Uterus (tissue), 4 donors: ENCODE results near the gene GPT2. TPM values are rescaled to one million over a fixed set of nuclear protein-coding genes. Genes with fewer than 3 reads are reported as not detected.

Experiments
- DNase-seq, 2 donors: peaks; one replicate each; pipeline ENCODE4 v3.0.0-alpha.2; 2019 to 2020
- H3K27ac ChIP-seq, 2 donors: fragments of 200-600 bp; sonication (generic); 1 replicate in 1 of 2; 2 replicates in 1 of 2; pipeline ENCODE4 v1.5.1; 2016 to 2018
- H3K27me3 ChIP-seq, 2 donors: fragments of 200-600 bp; sonication (generic); one replicate each; pipeline ENCODE4 v1.5.1; 2018 to 2019; ENCODE audit warnings: control low read depth in 1 of 2
- H3K36me3 ChIP-seq, 2 donors: fragments of 200-600 bp; sonication (generic); one replicate each; pipeline ENCODE4 v1.5.1; 2019; ENCODE audit warnings: control low read depth in 1 of 2
- H3K4me1 ChIP-seq, 2 donors: fragments of 200-600 bp; sonication (generic); one replicate each; pipeline ENCODE4 v1.5.1; 2018 to 2019; ENCODE audit warnings: control low read depth in 1 of 2
- H3K4me3 ChIP-seq, 2 donors: fragments of 200-600 bp; sonication (generic); 1 replicate in 1 of 2; 2 replicates in 1 of 2; pipeline ENCODE4 v1.5.1; 2018 to 2019; ENCODE audit warnings: mild to moderate bottlenecking in 1 of 2
- H3K9me3 ChIP-seq, 2 donors: fragments of 200-600 bp; sonication (generic); one replicate each; pipeline ENCODE4 v1.5.1; 2019; ENCODE audit warnings: control low read depth in 1 of 2
- POLR2A ChIP-seq, 2 donors: fragments of 450-650 bp; IDR thresholded peaks; one replicate each; pipeline ENCODE4 v1.6.1; 2016; ENCODE audit warnings: antibody characterized with exemption in 2 of 2, mild to moderate bottlenecking in 1 of 2, moderate library complexity in 1 of 2
- intact Hi-C: fragments of 100-400 bp; cut with DNase I; formaldehyde crosslinking; loops from one replicate; pipeline ENCODE4 v1.15.1; 2023; ENCODE audit warnings: low total_unique reads
- total RNA-seq, 4 donors: library from RNA; depleted of rRNA in 3 of 4; stranded (reverse); fragments of >200 nt in 3 of 4; gene quantifications; one replicate each; pipeline versions ENCODE4 v1.1.0 to v1.2.4, GENCODE V29; 2014 to 2023
- TF ChIP-seq, protein P1 (sequence below), 4 experiments: fragments of 200-600 bp in 2 of 4; fragments of 450-650 bp in 2 of 4; sonication (generic) in 2 of 4; IDR thresholded peaks; one replicate each; pipeline ENCODE4 v1.5.1; 2016 to 2019; ENCODE audit warnings: antibody characterized with exemption in 4 of 4, mild to moderate bottlenecking in 2 of 4, moderate library complexity in 1 of 4
- donor health status: DM: yes; HTN: yes; CAD: no.

The GPT2 gene
- total RNA-seq, 4 donors from 2014 or later, result 1.5 to 11.0 (median 4.4) TPM; not detected in 1

DNA sequence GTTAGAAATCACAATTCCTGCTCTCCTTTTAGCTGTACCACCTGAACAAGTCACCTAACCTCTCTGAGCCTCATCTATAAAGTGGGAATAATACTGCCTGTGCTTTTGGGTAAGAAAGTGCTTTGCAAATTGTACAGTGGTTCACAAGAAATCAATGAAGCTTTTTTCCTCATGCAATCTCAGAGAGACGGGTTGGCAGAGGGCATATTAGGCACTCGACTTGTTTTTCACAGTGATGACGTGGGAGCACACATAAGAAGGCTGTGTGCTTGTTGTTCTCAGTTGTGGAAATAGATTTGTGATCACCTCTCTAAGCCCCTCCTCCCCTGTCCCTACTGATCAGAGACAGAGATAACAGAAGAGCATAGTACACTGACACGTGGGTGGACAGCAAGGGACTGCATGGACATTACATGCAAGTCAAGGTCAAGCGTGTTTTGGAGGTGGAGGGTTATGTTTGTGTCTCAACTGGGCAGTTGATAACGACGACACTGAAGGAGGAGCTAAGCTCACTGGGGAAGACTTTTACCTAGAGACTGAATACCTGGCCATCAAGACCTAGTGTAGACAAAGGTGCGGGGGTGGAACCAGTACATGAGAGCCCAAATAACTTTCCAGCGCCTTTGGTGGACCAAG lies 1.7 kb upstream of the GPT2 start:
- H3K27ac ChIP-seq, result no peak overlapping the region
- no peaks in the 10 kb centered on the region for H3K4me1 ChIP-seq
- intact Hi-C loops, result no loop called here
- DNase-seq, result no peak
- no peaks in the 10 kb centered on the region for H3K36me3 ChIP-seq
- TF ChIP-seq, protein P1, sequence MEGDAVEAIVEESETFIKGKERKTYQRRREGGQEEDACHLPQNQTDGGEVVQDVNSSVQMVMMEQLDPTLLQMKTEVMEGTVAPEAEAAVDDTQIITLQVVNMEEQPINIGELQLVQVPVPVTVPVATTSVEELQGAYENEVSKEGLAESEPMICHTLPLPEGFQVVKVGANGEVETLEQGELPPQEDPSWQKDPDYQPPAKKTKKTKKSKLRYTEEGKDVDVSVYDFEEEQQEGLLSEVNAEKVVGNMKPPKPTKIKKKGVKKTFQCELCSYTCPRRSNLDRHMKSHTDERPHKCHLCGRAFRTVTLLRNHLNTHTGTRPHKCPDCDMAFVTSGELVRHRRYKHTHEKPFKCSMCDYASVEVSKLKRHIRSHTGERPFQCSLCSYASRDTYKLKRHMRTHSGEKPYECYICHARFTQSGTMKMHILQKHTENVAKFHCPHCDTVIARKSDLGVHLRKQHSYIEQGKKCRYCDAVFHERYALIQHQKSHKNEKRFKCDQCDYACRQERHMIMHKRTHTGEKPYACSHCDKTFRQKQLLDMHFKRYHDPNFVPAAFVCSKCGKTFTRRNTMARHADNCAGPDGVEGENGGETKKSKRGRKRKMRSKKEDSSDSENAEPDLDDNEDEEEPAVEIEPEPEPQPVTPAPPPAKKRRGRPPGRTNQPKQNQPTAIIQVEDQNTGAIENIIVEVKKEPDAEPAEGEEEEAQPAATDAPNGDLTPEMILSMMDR (IDR thresholded peaks at IDR 0.05), result no peak
- TF ChIP-seq POLR2A (IDR thresholded peaks at IDR 0.05), result no peak
- H3K4me3 ChIP-seq, result no peak overlapping the region
- H3K27me3 ChIP-seq, result no peaks in the 10 kb centered on the region
- no peaks in the 10 kb centered on the region for H3K9me3 ChIP-seq

DNA sequence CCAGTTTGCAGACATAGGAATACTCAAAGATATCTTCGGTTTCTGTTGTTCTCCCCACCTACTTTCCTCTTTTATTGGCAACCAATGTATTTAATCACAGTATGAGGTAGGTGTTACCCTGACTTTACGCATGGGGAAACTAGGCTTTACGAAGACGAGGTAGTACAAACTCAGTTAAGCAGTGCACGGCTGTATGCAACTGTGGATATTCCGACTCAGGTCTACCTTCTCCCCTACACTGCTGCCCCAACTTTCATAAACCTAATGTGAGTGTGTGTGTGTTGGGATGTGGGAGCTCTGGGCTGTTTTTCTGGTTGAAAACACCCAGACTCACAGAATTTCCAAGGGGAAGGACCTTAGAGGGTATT lies 1.2 kb upstream of the GPT2 start:
- Histone ChIP-seq H3K36me3 (no peaks in the 10 kb centered on the region), H3K27me3 (no peaks in the 10 kb centered on the region), H3K27ac (no peak overlapping the region), H3K4me1 (no peaks in the 10 kb centered on the region), H3K4me3 (no peak overlapping the region), H3K9me3 (no peaks in the 10 kb centered on the region)
- DNase-seq, result no peak
- TF ChIP-seq, protein P1 (IDR thresholded peaks at IDR 0.05), result no peak
- TF ChIP-seq POLR2A (IDR thresholded peaks at IDR 0.05), result no peak
- intact Hi-C loops, result no loop called here

DNA sequence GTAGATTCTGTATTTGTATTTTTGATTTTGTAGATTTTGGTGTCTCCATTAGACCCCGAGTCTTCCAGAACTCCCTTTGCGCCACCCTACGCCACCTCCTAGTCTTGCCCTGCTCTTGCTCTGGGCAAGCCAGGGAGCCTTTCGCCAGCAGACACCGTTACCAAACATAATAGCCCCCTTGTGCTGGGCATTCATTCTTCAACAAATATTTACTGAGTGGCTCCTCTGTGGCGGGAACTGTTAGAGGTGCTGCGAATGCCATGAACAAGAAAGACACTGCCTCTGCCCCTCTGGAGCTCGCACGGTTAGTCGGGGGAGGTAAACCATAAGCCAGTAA lies 841 bp upstream of the GPT2 start:
- DNase-seq, result no peak
- intact Hi-C loops, result no loop called here
- no peaks in the 10 kb centered on the region for H3K36me3 ChIP-seq
- H3K27ac ChIP-seq, result peak overlapping the region in 1 of 2 donors; percentile 38
- H3K4me1 ChIP-seq, result no peaks in the 10 kb centered on the region
- TF ChIP-seq, protein P1 (IDR thresholded peaks at IDR 0.05), result no peak
- TF ChIP-seq POLR2A (IDR thresholded peaks at IDR 0.05), result no peak
- no peaks in the 10 kb centered on the region for H3K9me3 ChIP-seq
- no peaks in the 10 kb centered on the region for H3K27me3 ChIP-seq
- H3K4me3 ChIP-seq, result peak overlapping the region; percentile 54 to 81

DNA sequence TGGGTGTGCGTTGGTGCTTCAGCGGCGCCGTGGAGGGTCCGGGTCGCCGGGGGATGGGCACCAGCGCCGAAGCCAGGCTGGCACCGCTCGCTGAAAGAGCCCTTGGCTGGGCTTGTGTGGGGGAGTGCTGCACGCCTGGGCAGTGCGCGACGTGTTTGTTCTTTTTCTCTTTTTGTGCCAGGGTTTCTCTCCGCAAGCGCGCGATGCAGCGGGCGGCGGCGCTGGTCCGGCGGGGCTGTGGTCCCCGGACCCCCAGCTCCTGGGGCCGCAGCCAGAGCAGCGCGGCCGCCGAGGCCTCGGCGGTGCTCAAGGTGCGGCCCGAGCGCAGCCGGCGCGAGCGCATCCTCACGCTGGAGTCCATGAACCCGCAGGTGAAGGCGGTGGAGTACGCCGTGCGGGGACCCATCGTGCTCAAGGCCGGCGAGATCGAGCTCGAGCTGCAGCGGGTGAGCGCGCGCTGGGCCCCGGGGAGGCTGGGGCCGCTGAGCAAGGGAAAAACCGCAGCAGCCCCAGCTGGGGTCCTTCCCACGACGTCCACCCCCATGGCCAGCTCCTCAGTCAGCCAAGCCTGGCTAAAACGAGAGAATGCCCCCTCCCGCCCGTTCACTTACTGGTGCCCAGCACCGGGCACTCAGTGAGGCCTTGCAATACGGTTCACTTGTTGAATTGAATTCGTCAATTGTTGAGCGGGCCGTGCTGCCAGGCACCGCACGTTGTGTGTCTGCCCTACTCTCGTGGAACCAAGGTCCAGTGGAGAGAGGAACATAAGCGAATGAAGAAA lies 541 bp downstream of the GPT2 start:
- TF ChIP-seq, protein P1 (IDR thresholded peaks at IDR 0.05), result no peak
- no peak for TF ChIP-seq POLR2A (IDR thresholded peaks at IDR 0.05)
- Histone ChIP-seq H3K4me3 (peak overlapping the region; percentile 54 to 81), H3K36me3 (no peaks in the 10 kb centered on the region), H3K9me3 (no peaks in the 10 kb centered on the region), H3K4me1 (no peaks in the 10 kb centered on the region), H3K27me3 (no peaks in the 10 kb centered on the region), H3K27ac (no peak overlapping the region)
- no peak for DNase-seq
- intact Hi-C loops, result no loop called here

DNA sequence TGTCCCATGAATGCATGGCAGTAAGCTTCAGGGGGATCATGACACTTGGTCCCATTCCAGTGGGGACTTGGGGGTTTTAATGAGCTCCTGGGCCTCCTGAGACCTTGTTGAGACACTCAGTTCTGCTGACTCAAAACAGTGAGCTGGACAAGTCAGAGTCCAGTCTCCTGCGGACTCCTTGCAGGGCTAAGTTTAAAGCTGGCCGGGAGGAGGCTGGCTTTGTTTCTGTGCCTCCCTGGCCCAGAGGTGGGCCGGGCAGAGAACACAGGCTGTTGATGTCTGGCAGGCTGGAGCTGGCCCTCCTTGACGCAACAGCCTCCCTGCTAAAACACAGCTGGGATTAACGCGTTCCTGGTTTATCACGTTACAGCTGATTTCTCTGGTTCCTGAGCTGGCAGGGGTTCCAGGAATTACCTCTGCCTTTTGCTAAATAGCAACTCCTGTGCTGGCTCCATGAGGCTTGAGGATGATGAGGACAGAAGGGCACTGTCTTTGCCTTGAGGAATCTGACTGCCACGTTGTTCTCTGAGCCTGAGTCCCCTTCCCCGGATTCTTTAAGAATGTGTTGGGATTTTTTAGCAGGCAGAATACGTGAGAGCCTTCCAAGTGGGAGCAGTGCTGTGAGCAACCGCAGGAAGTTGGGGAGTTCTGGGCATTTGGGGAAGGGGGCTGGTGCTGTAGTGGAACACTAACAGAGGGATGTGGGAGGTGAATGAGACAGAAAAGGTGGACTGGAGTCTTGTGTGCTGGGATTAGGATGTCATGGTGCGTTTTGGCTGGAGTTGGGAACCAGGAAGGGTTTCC lies 2.0 kb downstream of the GPT2 start:
- DNase-seq, result no peak
- Histone ChIP-seq H3K4me3 (no peak overlapping the region), H3K36me3 (no peaks in the 10 kb centered on the region), H3K27me3 (no peaks in the 10 kb centered on the region), H3K4me1 (no peaks in the 10 kb centered on the region), H3K9me3 (no peaks in the 10 kb centered on the region), H3K27ac (no peak overlapping the region)
- intact Hi-C loops, result no loop called here
- TF ChIP-seq, protein P1 (IDR thresholded peaks at IDR 0.05), result no peak
- no peak for TF ChIP-seq POLR2A (IDR thresholded peaks at IDR 0.05)
